ENCODE results near the gene TRIM23. TPM values are rescaled to one million over a fixed set of nuclear protein-coding genes. Genes with fewer than 3 reads are reported as not detected.

TRIM23 gene
- 10 to 100 TPM in 2 of 4 donors, 1 to 10 TPM in 2; 8.2 to 56.5 (median 14.8) TPM for total RNA-seq

- intact Hi-C loops (cut with DNase I; ENCODE audit: low total_unique reads), result no loop called here
Observed at GRCh38 chr5:65624025-65624570, at the start of gene TRIM23. TSS of gene TRIM23 (minus strand) at chr5:65624333. CDS start at chr5:65624274, 59 bp downstream.

GRCh38 chr5:65672796-65673195, 48.7 kb upstream of the TRIM23 start:
- intact Hi-C loops (cut with DNase I; ENCODE audit: low total_unique reads), result no loop called here
- no peaks in the 10 kb centered on the region for H3K9me3 ChIP-seq
- DNase-seq, result no peak
- H3K27ac ChIP-seq, result no peak overlapping the region
- TF ChIP-seq POLR2A (IDR thresholded peaks at IDR 0.05), result no peak
- TF ChIP-seq, protein P1, sequence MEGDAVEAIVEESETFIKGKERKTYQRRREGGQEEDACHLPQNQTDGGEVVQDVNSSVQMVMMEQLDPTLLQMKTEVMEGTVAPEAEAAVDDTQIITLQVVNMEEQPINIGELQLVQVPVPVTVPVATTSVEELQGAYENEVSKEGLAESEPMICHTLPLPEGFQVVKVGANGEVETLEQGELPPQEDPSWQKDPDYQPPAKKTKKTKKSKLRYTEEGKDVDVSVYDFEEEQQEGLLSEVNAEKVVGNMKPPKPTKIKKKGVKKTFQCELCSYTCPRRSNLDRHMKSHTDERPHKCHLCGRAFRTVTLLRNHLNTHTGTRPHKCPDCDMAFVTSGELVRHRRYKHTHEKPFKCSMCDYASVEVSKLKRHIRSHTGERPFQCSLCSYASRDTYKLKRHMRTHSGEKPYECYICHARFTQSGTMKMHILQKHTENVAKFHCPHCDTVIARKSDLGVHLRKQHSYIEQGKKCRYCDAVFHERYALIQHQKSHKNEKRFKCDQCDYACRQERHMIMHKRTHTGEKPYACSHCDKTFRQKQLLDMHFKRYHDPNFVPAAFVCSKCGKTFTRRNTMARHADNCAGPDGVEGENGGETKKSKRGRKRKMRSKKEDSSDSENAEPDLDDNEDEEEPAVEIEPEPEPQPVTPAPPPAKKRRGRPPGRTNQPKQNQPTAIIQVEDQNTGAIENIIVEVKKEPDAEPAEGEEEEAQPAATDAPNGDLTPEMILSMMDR (IDR thresholded peaks at IDR 0.05), result no peak
- H3K4me1 ChIP-seq, result no peaks in the 10 kb centered on the region
- H3K36me3 ChIP-seq, result no peaks in the 10 kb centered on the region
- no peaks in the 10 kb centered on the region for H3K27me3 ChIP-seq
- H3K4me3 ChIP-seq, result no peak overlapping the region

More at GRCh38 chr5:65624025-65624570, at the start of gene TRIM23:
- DNase-seq, result peak; percentile 89 to 90
- peaks cover 0 to 14% of the 10 kb centered on the region in 2 donors for H3K4me1 ChIP-seq
- TF ChIP-seq POLR2A (IDR thresholded peaks at IDR 0.05), result peak in 1 of 2 donors; percentile 28
- TF ChIP-seq, protein P1 (IDR thresholded peaks at IDR 0.05), result no peak
- H3K27ac ChIP-seq, result peak within 1 kb of the TSS; percentile 83 to 88
- H3K4me3 ChIP-seq, result peak within 1 kb of the TSS; percentile 66 to 91
- H3K9me3 ChIP-seq, result no peaks in the 10 kb centered on the region
- no peaks in the 10 kb centered on the region for H3K36me3 ChIP-seq
- no peaks in the 10 kb centered on the region for H3K27me3 ChIP-seq

- intact Hi-C loops (cut with DNase I; ENCODE audit: low total_unique reads), result no loop called here
Observed at GRCh38 chr5:65668696-65669095, 44.6 kb upstream of the TRIM23 start.

DNA sequence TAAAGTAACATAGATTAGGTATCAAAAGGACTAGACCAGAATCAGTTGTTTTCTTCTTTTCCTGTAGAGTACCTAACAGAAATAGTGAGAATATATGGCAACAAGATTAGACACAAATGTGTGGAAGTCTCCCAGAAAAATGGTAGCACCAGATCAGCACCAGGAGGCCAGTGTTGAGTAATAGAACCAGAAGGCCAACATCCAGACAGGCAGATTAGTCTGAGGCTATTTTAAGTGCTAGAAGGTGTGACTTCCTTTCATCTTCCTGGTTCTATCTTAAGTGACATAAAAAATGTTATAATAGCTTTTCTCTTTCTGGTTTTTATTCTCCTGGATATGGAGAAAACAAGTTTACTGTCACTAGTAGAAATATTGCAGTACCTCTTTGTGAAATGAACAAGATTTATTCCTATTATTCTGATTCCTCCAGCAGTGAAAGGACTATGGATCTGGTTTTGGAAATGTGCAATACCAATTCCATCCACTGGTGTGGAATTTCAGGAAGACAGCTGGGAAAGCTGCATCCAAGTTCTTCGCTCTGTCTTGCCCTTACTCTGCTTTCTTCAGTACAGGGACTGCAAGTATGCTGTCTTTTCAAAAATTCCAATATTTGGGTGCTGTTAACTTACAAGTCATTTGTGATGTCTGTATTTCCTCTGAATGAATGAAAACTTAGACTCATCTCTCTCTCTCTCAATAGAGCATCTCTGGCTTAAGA, 39.8 kb upstream of the TRIM23 start:
- Histone ChIP-seq H3K27me3 (no peaks in the 10 kb centered on the region), H3K4me3 (no peak overlapping the region), H3K27ac (no peak overlapping the region), H3K36me3 (no peaks in the 10 kb centered on the region), H3K9me3 (no peaks in the 10 kb centered on the region), H3K4me1 (no peaks in the 10 kb centered on the region)
- intact Hi-C loops (cut with DNase I; ENCODE audit: low total_unique reads), result no loop called here
- DNase-seq, result no peak
- TF ChIP-seq, protein P1 (IDR thresholded peaks at IDR 0.05), result peak in 1 of 4 experiments; percentile 22
- no peak for TF ChIP-seq POLR2A (IDR thresholded peaks at IDR 0.05)

More at GRCh38 chr5:65668696-65669095, 44.6 kb upstream of the TRIM23 start:
- Histone ChIP-seq H3K27me3 (no peaks in the 10 kb centered on the region), H3K27ac (no peak overlapping the region), H3K9me3 (no peaks in the 10 kb centered on the region), H3K4me3 (no peak overlapping the region), H3K36me3 (no peaks in the 10 kb centered on the region), H3K4me1 (no peaks in the 10 kb centered on the region)
- DNase-seq, result no peak
- TF ChIP-seq, protein P1 (IDR thresholded peaks at IDR 0.05), result no peak
- no peak for TF ChIP-seq POLR2A (IDR thresholded peaks at IDR 0.05)

GRCh38 chr5:65654713-65655112, 30.6 kb upstream of the TRIM23 start:
- no peaks in the 10 kb centered on the region for H3K4me1 ChIP-seq
- intact Hi-C loops (cut with DNase I; ENCODE audit: low total_unique reads), result no loop called here
- TF ChIP-seq, protein P1 (IDR thresholded peaks at IDR 0.05), result no peak
- TF ChIP-seq POLR2A (IDR thresholded peaks at IDR 0.05), result no peak
- no peaks in the 10 kb centered on the region for H3K27me3 ChIP-seq
- DNase-seq, result no peak
- H3K36me3 ChIP-seq, result no peaks in the 10 kb centered on the region
- H3K27ac ChIP-seq, result no peak overlapping the region
- H3K4me3 ChIP-seq, result no peak overlapping the region
- no peaks in the 10 kb centered on the region for H3K9me3 ChIP-seq
